ENCODE measurements around the gene SLC22A17.

The SLC22A17 gene

GRCh38 chr14:23323838-23324454 lies 28.7 kb downstream of the SLC22A17 start:
- no peak overlapping the region for H4K91ac ChIP-seq (ENCODE audit: low read length)
- 95% methylated on average over 15 of the region's 18 CpGs for WGBS

GRCh38 chr14:23322568-23323517 lies 29.8 kb downstream of the SLC22A17 start:
- Histone ChIP-seq H2AFZ (ENCODE audit: low read depth, low read length) (no peak overlapping the region), H2AK5ac (ENCODE audit: low read length, severe bottlenecking) (no peak overlapping the region), H3K9me3 (ENCODE audit: control insufficient read depth, low read length) (no peaks in the 10 kb centered on the region), H3K27me3 (ENCODE audit: control insufficient read depth in 1 of 2, insufficient read depth in 1 of 2, low read length in 2 of 2) (no peaks in the 10 kb centered on the region), H3K4me3 (ENCODE audit: insufficient read depth in 1 of 2, low read depth in 1 of 2, low read length in 2 of 2) (peak overlapping the region; percentile 77 to 93), H2BK120ac (ENCODE audit: low read depth, low read length) (no peak overlapping the region), H3K9ac (ENCODE audit: low read length) (peak overlapping the region; percentile 97), H3K4ac (ENCODE audit: low read depth in 1 of 2, low read length in 2 of 2) (no peak overlapping the region), H4K8ac (ENCODE audit: low read length) (no peak overlapping the region), H3K23ac (ENCODE audit: low read length in 2 of 2) (peak overlapping the region in 1 of 2 experiments; percentile 54), H3K4me1 (ENCODE audit: control insufficient read depth, insufficient read depth, low read depth, low read length) (peaks cover 13% of the 10 kb centered on the region), H3K27ac (ENCODE audit: low read length, poor library complexity, severe bottlenecking) (no peak overlapping the region), H2BK12ac (ENCODE audit: low read length in 2 of 2) (no peak overlapping the region), H3K4me2 (ENCODE audit: low read length, poor library complexity, severe bottlenecking) (peak overlapping the region; percentile 71), H3K18ac (ENCODE audit: low read depth in 1 of 2, low read length in 2 of 2) (no peak overlapping the region), H2BK5ac (ENCODE audit: low read depth, low read length, poor library complexity, severe bottlenecking) (no peak overlapping the region), H3K79me1 (replicated peaks; ENCODE audit: low read length, poor library complexity, severe bottlenecking) (peaks cover 11% of the 10 kb centered on the region), H2BK15ac (ENCODE audit: low read depth, poor library complexity, severe bottlenecking) (no peak overlapping the region), H4K91ac (ENCODE audit: low read length) (no peak overlapping the region), H3K14ac (ENCODE audit: low read length in 2 of 2) (no peak overlapping the region), H3K36me3 (ENCODE audit: control insufficient read depth in 1 of 2, insufficient read depth in 2 of 2, low read depth in 1 of 2, low read length in 2 of 2) (peaks cover 33 to 52% of the 10 kb centered on the region in 2 experiments)
- WGBS = 59% methylated on average over 9 of the region's 10 CpGs
- DNase-seq = no peak

More at GRCh38 chr14:23323838-23324454, 28.7 kb downstream of the SLC22A17 start:
- H3K36me3 ChIP-seq (ENCODE audit: control insufficient read depth in 1 of 2, insufficient read depth in 2 of 2, low read depth in 1 of 2, low read length in 2 of 2) = peaks cover 32 to 49% of the 10 kb centered on the region in 2 experiments
- H3K4ac ChIP-seq (ENCODE audit: low read depth in 1 of 2, low read length in 2 of 2) = no peak overlapping the region
- H2BK120ac ChIP-seq (ENCODE audit: low read depth, low read length) = no peak overlapping the region
- H3K18ac ChIP-seq (ENCODE audit: low read depth in 1 of 2, low read length in 2 of 2) = no peak overlapping the region
- H3K27me3 ChIP-seq (ENCODE audit: control insufficient read depth in 1 of 2, insufficient read depth in 1 of 2, low read length in 2 of 2) = no peaks in the 10 kb centered on the region
- H2BK5ac ChIP-seq (ENCODE audit: low read depth, low read length, poor library complexity, severe bottlenecking) = no peak overlapping the region
- H3K4me3 ChIP-seq (ENCODE audit: insufficient read depth in 1 of 2, low read depth in 1 of 2, low read length in 2 of 2) = no peak overlapping the region
- DNase-seq = no peak
- no peaks in the 10 kb centered on the region for H3K9me3 ChIP-seq (ENCODE audit: control insufficient read depth, low read length)
- H3K79me1 ChIP-seq (replicated peaks; ENCODE audit: low read length, poor library complexity, severe bottlenecking) = peaks cover 10% of the 10 kb centered on the region
- no peak overlapping the region for H2BK15ac ChIP-seq (ENCODE audit: low read depth, poor library complexity, severe bottlenecking)
- no peak overlapping the region for H2BK12ac ChIP-seq (ENCODE audit: low read length in 2 of 2)
- no peak overlapping the region for H3K23ac ChIP-seq (ENCODE audit: low read length in 2 of 2)
- no peak overlapping the region for H3K4me2 ChIP-seq (ENCODE audit: low read length, poor library complexity, severe bottlenecking)
- H3K27ac ChIP-seq (ENCODE audit: low read length, poor library complexity, severe bottlenecking) = no peak overlapping the region
- H3K4me1 ChIP-seq (ENCODE audit: control insufficient read depth, insufficient read depth, low read depth, low read length) = peaks cover 13% of the 10 kb centered on the region
- no peak overlapping the region for H4K8ac ChIP-seq (ENCODE audit: low read length)
- H3K9ac ChIP-seq (ENCODE audit: low read length) = peak overlapping the region; percentile 97
- no peak overlapping the region for H2AFZ ChIP-seq (ENCODE audit: low read depth, low read length)
- no peak overlapping the region for H3K14ac ChIP-seq (ENCODE audit: low read length in 2 of 2)
- H2AK5ac ChIP-seq (ENCODE audit: low read length, severe bottlenecking) = no peak overlapping the region

- peak; percentile 64 for DNase-seq
- H3K79me1 ChIP-seq (replicated peaks; ENCODE audit: low read length, poor library complexity, severe bottlenecking) = peaks cover 12% of the 10 kb centered on the region
- WGBS = 0% methylated on average over 48 of the region's 64 CpGs
Measured at GRCh38 chr14:23321572-23322547, 30.8 kb downstream of the SLC22A17 start.

More at GRCh38 chr14:23321572-23322547, 30.8 kb downstream of the SLC22A17 start:
- H3K9ac ChIP-seq (ENCODE audit: low read length) = peak overlapping the region; percentile 97
- H3K23ac ChIP-seq (ENCODE audit: low read length in 2 of 2) = peak overlapping the region in 1 of 2 experiments; percentile 14
- no peak overlapping the region for H2BK12ac ChIP-seq (ENCODE audit: low read length in 2 of 2)
- peak overlapping the region; percentile 89 for H2BK5ac ChIP-seq (ENCODE audit: low read depth, low read length, poor library complexity, severe bottlenecking)
- peak overlapping the region; percentile 96 for H4K8ac ChIP-seq (ENCODE audit: low read length)
- peak overlapping the region; percentile 88 for H2BK120ac ChIP-seq (ENCODE audit: low read depth, low read length)
- no peak overlapping the region for H2AFZ ChIP-seq (ENCODE audit: low read depth, low read length)
- peak overlapping the region; percentile 48 to 50 for H3K14ac ChIP-seq (ENCODE audit: low read length in 2 of 2)
- H4K91ac ChIP-seq (ENCODE audit: low read length) = peak overlapping the region; percentile 87
- H2AK5ac ChIP-seq (ENCODE audit: low read length, severe bottlenecking) = peak overlapping the region; percentile 36
- H3K4me1 ChIP-seq (ENCODE audit: control insufficient read depth, insufficient read depth, low read depth, low read length) = peaks cover 13% of the 10 kb centered on the region
- peak overlapping the region; percentile 77 to 93 for H3K4me3 ChIP-seq (ENCODE audit: insufficient read depth in 1 of 2, low read depth in 1 of 2, low read length in 2 of 2)
- H3K27ac ChIP-seq (ENCODE audit: low read length, poor library complexity, severe bottlenecking) = peak overlapping the region; percentile 79
- peaks cover 36 to 62% of the 10 kb centered on the region in 2 experiments for H3K36me3 ChIP-seq (ENCODE audit: control insufficient read depth in 1 of 2, insufficient read depth in 2 of 2, low read depth in 1 of 2, low read length in 2 of 2)
- H3K18ac ChIP-seq (ENCODE audit: low read depth in 1 of 2, low read length in 2 of 2) = peak overlapping the region; percentile 92 to 96
- peak overlapping the region; percentile 95 for H2BK15ac ChIP-seq (ENCODE audit: low read depth, poor library complexity, severe bottlenecking)
- peak overlapping the region; percentile 71 for H3K4me2 ChIP-seq (ENCODE audit: low read length, poor library complexity, severe bottlenecking)
- peak overlapping the region; percentile 75 to 95 for H3K4ac ChIP-seq (ENCODE audit: low read depth in 1 of 2, low read length in 2 of 2)
- H3K27me3 ChIP-seq (ENCODE audit: control insufficient read depth in 1 of 2, insufficient read depth in 1 of 2, low read length in 2 of 2) = no peaks in the 10 kb centered on the region
- no peaks in the 10 kb centered on the region for H3K9me3 ChIP-seq (ENCODE audit: control insufficient read depth, low read length)

All from mesenchymal stem cell (in vitro differentiated cells and primary cell).